Measurements from ENCODE around the gene HSBP1. TPM values are rescaled to one million over a fixed set of nuclear protein-coding genes. Genes with fewer than 3 reads are reported as not detected.

HSBP1 gene
- total RNA-seq, 1 donor from 2014 or later, result 87.6 TPM

DNA sequence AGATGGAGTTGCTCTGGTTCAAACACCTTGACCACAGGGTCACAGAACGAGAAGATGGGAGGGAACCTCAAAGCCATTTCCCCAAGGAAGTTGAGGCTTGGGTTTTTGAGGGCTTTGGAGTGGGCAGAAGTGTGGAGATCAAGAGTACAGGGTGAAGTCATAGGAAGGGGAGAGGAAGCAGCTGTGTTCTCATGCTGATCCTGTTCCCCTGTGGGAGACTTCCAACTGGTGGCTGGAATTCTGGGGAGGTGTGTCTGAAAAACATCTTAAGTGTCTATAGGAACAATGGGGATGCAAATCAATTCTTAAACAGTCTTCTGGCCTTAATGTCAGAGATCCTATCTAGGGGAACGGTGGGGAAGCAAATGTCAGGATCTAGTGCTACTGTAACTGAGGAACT is 38.8 kb upstream of the HSBP1 start:
- Mint-ChIP-seq H3K4me1 (peaks cover 10% of the 10 kb centered on the region), H3K27me3 (ENCODE audit: insufficient read depth, low read depth) (peaks cover 2% of the 10 kb centered on the region), H3K27ac (no peak overlapping the region), H3K9me3 (no peaks in the 10 kb centered on the region), H3K36me3 (no peaks in the 10 kb centered on the region), H3K4me3 (no peak overlapping the region)
- Histone ChIP-seq H3K9ac (no peak overlapping the region), H3K27me3 (no peaks in the 10 kb centered on the region), H3K9me3 (ENCODE audit: low read depth) (no peaks in the 10 kb centered on the region), H4K20me1 (ENCODE audit: low read depth) (no peaks in the 10 kb centered on the region), H3K79me2 (ENCODE audit: low read depth) (no peaks in the 10 kb centered on the region), H3K4me1 (peaks cover 5% of the 10 kb centered on the region), H3K36me3 (no peaks in the 10 kb centered on the region), H2AFZ (replicated peaks) (no peak overlapping the region), H3K4me3 (no peak overlapping the region), H3K4me2 (no peak overlapping the region), H3K27ac (no peak overlapping the region), H3F3A (ENCODE audit: low read depth) (no peaks in the 10 kb centered on the region)
- DNase-seq (ENCODE audit: low spot score), result no peak
- TF ChIP-seq EZH2phosphoT487 (IDR thresholded peaks at IDR 0.05) (no peak), EZH2 (IDR thresholded peaks at IDR 0.05) (no peak)
- TF ChIP-seq, protein P1, sequence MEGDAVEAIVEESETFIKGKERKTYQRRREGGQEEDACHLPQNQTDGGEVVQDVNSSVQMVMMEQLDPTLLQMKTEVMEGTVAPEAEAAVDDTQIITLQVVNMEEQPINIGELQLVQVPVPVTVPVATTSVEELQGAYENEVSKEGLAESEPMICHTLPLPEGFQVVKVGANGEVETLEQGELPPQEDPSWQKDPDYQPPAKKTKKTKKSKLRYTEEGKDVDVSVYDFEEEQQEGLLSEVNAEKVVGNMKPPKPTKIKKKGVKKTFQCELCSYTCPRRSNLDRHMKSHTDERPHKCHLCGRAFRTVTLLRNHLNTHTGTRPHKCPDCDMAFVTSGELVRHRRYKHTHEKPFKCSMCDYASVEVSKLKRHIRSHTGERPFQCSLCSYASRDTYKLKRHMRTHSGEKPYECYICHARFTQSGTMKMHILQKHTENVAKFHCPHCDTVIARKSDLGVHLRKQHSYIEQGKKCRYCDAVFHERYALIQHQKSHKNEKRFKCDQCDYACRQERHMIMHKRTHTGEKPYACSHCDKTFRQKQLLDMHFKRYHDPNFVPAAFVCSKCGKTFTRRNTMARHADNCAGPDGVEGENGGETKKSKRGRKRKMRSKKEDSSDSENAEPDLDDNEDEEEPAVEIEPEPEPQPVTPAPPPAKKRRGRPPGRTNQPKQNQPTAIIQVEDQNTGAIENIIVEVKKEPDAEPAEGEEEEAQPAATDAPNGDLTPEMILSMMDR (IDR thresholded peaks at IDR 0.05), result no peak

DNA sequence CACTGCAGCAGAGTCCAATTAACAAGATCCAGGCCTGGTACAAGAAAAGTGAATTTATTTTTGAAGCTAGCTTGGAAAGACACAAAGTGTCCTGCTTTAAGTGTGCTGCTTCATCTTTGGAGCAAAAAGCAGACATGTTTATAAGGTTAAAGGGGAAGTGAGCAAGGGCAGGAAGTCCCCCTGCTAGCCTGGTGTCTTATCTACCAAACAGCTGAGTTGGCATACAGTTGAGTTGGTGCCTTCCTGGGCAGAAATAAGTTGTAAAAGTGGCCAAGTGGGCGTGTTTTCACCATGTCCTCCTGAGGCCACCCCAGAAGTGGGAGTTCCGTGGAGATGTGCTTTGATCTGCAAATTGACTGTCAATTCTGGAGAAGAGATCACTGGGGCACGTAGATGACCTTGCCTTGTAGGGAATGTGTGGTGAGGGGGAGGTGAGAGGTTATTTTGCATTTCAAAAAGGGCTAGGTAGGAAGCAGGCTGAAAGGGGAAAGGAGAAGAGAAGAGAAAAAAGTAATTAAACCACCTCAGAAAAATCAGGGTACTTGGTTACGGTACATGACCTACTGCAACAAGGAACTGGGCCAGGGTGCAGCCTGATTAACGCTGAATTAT is 38.3 kb upstream of the HSBP1 start:
- H3K9me3 ChIP-seq (ENCODE audit: low read depth), result no peaks in the 10 kb centered on the region
- no peak overlapping the region for H3K4me2 ChIP-seq
- no peaks in the 10 kb centered on the region for H3K79me2 ChIP-seq (ENCODE audit: low read depth)
- TF ChIP-seq, protein P1 (IDR thresholded peaks at IDR 0.05), result no peak
- TF ChIP-seq EZH2 (IDR thresholded peaks at IDR 0.05), result no peak
- TF ChIP-seq EZH2phosphoT487 (IDR thresholded peaks at IDR 0.05), result no peak
- no peaks in the 10 kb centered on the region for H3K36me3 ChIP-seq
- Mint-ChIP-seq H3K4me1 (peaks cover 10% of the 10 kb centered on the region), H3K4me3 (no peak overlapping the region), H3K9me3 (no peaks in the 10 kb centered on the region), H3K36me3 (no peaks in the 10 kb centered on the region), H3K27ac (no peak overlapping the region), H3K27me3 (ENCODE audit: insufficient read depth, low read depth) (peaks cover 2% of the 10 kb centered on the region)
- no peak overlapping the region for H3K27ac ChIP-seq
- H3K4me1 ChIP-seq, result peaks cover 5% of the 10 kb centered on the region
- no peaks in the 10 kb centered on the region for H3F3A ChIP-seq (ENCODE audit: low read depth)
- no peak overlapping the region for H2AFZ ChIP-seq (replicated peaks)
- H4K20me1 ChIP-seq (ENCODE audit: low read depth), result no peaks in the 10 kb centered on the region
- no peak for DNase-seq (ENCODE audit: low spot score)
- no peak overlapping the region for H3K9ac ChIP-seq
- no peaks in the 10 kb centered on the region for H3K27me3 ChIP-seq
- H3K4me3 ChIP-seq, result no peak overlapping the region

DNA sequence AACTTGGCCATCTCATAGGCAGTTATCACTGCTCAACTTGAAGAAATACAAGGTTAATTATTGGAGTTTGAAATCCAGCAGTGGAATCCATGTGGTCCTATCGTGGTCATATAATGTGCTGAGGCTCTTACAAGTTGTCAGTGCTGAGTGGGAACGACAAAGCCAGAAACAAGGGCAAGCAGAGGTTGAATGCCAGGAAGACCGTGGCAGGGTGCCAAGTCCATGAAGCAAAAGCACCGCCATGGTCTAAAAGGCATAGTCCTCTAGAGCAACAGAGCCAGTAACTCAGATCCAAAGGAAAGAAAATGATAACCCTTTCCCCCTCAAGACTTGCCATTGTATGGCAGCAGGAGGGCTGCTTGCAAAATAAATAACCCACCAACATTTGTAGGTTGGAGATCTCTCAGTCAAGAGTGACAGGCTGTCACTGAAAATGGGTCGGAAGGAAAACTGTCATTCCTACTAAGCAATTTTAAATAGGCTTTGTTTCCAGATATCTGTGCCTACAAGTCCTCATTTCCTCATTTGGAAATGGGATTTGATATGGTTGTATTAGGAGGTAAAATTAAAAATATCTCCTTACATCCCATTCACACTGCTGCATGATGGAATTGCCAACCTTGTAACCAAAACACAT is 36.4 kb upstream of the HSBP1 start:
- H3K27ac ChIP-seq, result no peak overlapping the region
- Mint-ChIP-seq H3K36me3 (no peaks in the 10 kb centered on the region), H3K4me3 (no peak overlapping the region), H3K4me1 (peaks cover 10% of the 10 kb centered on the region), H3K27ac (no peak overlapping the region), H3K9me3 (no peaks in the 10 kb centered on the region), H3K27me3 (ENCODE audit: insufficient read depth, low read depth) (no peaks in the 10 kb centered on the region)
- DNase-seq (ENCODE audit: low spot score), result no peak
- H3K4me1 ChIP-seq, result peaks cover 8% of the 10 kb centered on the region
- TF ChIP-seq, protein P1 (IDR thresholded peaks at IDR 0.05), result no peak
- TF ChIP-seq EZH2phosphoT487 (IDR thresholded peaks at IDR 0.05) (no peak), EZH2 (IDR thresholded peaks at IDR 0.05) (no peak)
- no peak overlapping the region for H3K4me2 ChIP-seq
- H3K27me3 ChIP-seq, result no peaks in the 10 kb centered on the region
- H3K79me2 ChIP-seq (ENCODE audit: low read depth), result no peaks in the 10 kb centered on the region
- H3K9me3 ChIP-seq (ENCODE audit: low read depth), result no peaks in the 10 kb centered on the region
- H3F3A ChIP-seq (ENCODE audit: low read depth), result no peaks in the 10 kb centered on the region
- no peak overlapping the region for H3K9ac ChIP-seq
- no peaks in the 10 kb centered on the region for H3K36me3 ChIP-seq
- no peak overlapping the region for H2AFZ ChIP-seq (replicated peaks)
- H4K20me1 ChIP-seq (ENCODE audit: low read depth), result no peaks in the 10 kb centered on the region
- H3K4me3 ChIP-seq, result no peak overlapping the region

Measured in neural progenitor cell (in vitro differentiated cells).